Dedifferentiated amniotic fluid mesenchymal stem cell (primary cell): ENCODE results near the gene ASF1A.

Experiments used
- DNase-seq: peaks from one replicate; pipeline ENCODE4 v3.0.0-alpha.2; 2016; ENCODE audit errors: extremely low spot score

Gene ASF1A

DNA sequence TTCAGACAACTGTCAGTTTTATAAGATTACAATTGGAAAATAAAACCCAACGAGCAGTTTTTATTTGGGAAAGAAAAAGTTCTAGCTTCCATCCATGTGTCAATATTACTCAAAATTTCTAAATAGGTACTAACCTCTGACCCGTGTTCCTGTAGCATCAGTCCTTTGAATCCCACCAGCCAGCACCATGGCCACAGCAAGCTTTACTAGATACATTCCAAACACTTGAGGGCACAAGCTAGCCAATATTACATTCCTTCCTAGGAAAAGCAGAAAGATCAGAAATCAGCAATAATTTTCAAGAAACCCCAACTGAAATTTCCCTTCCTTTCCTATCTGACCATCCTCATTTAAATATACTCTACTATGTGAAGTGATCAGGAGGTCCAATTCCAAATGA lies 19.2 kb downstream of the ASF1A start:
- no peak for DNase-seq

DNA sequence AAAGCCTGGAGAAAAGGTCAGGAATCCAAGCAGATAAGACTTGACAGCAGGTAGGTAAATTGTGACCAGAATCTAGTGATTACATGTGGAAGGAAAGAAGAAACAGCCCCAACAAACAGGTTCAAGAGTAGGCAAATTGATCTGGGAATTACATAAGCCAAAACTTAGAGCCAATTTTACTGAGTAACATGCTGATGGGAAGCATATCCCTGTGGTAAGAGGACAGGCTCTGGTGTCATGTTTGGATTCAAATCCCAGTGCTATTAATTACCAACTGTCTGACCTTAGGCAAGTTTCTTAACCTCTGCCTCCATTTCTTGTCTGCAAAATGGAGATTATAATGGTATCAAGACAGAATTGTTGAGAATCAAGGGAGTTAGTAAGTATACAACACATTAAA lies 20.6 kb downstream of the ASF1A start:
- DNase-seq = no peak

DNA sequence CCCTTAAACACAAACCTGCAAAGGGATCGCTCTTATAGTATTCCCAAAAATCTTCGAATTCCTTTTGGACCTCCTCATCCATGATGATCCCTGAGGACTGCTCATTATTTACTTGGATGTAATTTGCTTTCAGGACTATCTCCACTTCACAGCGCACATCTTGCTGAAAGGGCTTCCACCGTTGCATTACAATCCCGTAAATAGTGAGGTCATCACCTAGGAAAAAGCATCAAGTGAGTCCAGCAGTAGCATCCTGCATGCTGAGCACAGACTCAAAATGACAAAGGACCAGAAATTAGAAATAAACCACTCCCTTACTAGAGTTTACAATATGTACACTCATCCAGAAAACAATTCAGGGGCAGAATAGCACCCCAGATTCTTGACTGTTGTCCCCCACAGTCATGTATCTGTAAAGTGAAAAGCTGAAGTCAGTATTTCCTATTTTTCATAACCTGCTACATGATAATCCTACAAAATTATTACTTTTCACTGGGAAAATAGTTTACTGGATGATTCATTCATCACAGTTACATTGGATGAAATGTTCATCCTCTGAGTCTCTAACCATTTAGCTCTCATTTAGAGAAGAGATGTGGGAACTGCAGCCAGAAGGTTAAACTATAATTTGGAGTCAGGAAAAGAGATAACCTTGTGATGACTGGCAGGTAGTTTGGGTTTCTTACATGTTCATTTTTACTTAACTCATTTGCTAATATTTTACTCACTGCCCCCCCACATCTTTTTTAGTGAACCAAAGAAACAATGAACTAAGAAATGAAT lies 23.8 kb downstream of the ASF1A start:
- no peak for DNase-seq

DNA sequence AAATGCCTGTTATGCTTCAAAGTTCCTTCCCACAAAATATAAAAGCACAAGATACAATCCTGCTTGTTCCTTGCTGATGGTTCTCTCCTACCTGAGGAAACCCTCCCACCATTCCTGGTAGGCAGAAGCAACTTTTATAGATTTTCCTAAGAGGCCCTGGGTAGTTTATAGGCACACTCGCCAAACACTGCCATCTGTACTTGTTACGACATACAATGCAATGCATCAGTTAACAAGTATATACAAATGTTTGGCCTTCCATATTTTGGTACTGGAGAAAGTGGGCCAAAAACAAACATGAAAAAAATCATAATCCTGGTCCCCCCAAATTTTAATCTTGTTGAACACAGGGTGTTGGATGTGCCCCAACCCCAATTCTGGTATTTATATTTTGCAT lies 24.4 kb downstream of the ASF1A start:
- no peak for DNase-seq

DNA sequence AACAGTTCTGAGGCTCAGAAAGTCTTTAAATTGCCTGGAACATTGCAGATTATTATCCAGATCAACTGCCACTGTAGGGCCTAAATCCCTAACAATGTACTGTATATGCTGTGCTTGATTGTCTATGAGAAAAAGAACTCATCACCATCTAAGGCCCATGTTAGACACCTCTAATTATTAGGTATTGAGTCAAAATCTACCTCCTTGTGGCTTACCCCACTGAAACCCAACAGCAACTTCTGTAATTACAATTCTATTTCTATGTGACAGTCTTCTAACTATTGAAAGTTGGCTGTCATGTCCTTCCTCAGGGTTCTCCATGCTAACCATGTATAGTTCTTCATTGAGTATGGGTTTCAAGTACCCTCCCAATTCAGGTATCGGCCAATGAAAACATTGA lies 27.1 kb downstream of the ASF1A start:
- no peak for DNase-seq

DNA sequence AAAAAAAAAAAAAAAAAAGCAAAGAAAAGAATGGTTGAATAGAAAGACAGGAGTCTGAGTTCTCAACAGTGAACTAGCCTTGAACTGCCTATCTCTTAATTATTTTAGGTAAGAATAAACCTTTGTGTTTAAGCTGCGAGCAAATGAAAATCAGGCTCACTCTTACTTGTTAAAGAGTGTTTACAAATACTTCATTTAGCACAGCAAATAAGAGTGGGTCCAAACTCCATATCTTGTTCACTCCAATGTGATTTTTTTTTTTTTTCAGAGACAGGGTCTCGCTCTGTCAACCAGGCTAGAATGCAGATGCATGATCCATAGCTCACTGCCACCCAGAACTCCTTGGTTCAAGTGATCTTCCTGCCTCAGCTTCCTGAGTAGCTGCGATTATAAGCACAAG lies 29.1 kb downstream of the ASF1A start:
- DNase-seq = no peak

DNA sequence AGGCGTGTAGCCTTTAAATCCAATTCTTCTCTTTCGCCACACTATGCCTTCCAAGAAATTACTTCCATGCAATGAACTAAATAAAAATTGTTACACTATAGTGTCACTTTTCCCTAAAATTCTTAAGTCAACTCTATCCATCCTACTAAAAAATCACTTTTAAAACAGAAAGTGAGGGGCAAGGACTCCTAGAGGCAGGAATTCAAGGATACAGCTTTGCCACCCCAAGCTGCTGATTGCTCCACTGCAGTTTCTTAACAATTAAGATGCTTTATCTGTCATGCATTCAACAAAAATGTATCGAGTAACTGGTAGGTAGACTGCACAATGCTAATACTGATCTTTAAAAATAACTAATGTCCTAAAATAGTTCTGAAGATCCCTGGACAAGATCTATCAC lies 36.7 kb downstream of the ASF1A start:
- no peak for DNase-seq

DNA sequence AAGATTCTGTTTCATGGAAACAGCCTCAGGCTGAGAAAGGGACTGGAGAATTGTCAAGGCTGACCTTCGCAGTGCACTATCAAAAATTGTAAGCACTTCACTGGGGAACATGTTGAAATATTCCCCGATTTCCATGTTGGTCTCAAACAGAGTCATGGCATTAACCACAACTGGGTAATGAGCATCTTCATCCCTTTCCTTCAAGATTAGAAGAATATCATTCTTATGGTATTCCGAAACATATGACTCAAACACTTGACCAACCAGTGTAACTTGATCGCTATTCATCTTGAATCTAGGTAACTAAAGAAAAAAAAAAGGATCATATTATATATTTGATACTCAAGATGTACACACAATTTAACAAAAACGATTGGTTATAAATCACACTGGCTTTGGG lies 37.5 kb downstream of the ASF1A start:
- no peak for DNase-seq

DNA sequence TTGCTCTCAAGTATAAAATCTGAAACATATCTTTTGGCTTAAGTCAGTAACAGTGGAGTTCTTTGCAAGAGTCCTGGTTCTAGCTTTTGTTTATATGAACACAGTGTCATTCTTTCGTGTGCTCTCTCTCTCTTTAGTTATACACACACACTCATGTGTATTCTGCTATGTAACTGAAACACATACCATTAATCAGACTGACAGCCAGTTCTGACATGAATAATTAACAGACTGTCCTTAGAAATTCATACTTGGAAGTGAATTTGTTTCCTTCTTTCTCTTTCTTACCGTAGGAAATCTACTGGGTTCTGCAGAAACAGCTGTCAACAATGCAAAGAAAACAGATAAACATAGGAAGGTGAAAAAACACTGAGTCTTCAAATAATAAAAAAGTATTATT lies 38.5 kb downstream of the ASF1A start:
- DNase-seq = no peak

DNA sequence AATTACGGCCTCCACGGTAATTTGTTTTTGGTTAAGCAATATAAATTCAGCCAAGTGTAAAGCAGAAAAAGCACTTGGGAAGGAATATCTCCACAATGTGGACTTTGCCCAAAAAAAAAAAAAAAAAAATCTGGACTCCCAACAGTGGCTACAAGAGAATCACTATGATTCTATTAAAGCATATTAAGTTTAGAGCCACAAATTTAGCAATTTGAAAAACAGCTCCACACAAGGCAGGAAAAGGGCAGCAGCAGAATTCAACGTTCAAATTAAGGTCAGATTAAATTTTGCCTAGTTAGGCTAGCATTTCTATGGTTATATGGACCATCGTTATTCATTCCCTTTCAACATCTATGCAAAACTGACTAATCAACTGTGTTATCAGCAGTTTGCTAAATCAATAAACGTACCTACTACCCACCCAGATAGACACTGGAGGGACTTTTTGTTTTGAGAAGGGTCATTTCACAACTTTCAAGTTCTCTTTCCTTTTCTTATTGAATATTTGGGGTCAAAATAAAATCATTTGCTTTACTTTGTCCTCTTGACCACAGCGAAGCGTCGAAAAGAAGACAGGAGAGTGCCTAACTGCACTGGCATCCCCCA lies 40.0 kb downstream of the ASF1A start:
- no peak for DNase-seq

DNA sequence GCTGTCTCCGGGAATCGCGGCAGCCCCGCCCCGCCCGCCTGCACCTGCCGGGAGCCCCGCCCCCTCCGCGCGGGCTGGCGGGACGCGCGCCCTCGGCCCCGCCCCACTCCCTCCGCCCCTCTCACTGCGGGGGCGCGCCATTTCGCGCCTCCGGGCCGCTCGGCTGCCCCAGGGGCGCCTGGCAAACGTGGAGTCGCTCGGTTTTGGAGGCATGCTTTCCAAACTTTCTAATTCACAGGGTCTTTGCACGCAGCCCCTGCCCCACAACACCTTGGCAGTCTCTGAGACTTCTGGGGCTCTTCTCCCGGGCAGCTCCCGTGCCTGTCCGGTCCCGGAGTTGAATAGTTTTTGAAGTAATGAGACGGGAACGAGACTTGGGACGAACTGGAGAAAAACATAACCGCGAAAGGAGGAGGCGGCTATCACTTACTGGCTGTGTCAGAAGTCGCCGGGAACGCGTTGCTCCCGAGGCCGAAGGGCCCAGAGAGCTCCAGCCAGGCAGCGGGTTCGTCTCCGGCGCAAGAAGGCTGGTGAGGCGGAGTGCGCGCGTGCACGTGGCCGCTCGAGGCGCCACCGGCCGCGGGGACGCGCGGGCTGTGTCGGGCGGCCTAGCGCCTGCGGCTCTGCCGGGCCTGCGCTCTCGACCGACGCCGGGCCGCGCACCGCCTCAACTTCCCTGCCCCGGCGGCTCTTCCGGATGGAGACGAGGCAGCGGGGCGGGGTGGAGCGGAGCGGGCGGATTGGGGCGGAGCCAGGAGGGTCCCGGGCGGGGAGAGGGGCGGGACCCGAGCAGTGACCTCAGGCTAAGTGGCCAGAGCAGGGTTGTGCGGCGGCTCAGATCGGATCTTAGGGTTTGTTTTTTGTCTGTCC lies 40.7 kb downstream of the ASF1A start, which contains the start of gene MCM9:
Gene MCM9, minus strand, starts transcription at position 699 of the 870 bp plus-strand sequence. CDS start 3,436 bp downstream, outside the sequence.
- DNase-seq = peak; percentile 74

DNA sequence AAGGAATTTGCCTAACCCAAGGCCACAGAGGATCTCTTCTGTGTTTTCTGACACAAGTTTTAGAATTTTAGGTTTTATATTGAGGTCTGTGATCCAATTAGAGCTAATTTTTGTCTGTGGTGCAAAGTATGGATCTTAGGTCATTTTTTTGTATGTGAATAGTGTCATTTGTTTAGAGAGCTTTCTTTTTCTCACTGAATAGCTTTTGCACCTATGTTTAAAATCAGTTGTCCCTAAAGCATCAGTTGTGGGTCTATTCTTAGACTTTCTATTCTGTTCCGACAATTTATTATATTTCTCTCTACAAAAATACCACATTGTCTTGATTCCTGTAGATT lies 41.3 kb downstream of the ASF1A start:
- no peak for DNase-seq

DNA sequence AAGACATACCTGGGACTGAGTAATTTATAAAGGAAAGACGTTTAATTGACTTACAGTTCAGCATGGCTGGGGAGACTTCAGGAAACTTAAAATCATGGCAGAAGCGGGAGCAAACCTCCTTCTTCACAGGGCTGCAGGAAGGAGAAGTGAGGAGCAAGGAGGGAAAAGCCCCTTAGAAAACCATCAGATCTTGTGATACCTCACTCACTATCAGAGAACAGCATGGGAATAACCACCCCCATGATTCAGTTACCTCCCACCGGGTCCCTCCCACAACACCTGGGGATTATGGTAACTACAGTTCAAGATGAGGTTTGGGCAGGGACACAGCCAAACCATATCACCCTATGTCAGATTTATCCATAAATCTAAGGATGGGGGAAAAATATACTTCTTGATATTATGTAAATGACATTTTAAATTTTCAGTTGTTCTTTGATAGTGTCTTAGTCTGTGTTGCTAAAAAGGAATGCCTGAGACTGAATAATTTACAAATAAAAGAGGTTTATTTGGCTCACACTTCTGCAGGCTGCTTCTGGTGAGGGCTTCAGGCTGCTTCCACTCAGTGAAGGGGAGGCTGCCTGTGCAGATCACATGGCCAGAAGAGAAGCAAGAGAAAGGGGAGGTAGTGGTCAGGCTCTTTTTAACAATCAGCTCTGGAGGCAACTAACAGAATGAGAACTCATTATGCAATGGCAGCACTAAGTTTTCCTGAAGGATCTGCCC lies 42.2 kb downstream of the ASF1A start:
- DNase-seq = no peak

DNA sequence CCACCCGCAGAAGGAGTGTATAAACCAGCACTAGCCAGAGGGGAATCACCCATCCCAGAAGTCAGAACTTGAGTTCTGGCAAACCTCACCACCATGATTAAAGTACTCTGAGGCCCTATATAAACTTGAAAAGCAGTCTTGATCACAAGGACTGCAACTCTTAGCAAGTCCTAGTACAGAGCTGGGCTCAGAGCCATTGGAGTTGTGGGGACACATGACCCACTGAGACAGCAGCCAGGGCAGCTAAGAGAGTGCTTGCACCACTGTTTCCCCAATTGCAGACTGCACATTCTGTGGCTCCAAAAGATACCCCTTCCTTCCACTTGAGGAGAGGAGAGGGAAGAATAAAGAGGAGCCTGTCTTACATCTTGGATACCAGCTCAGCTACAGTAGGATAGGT lies 45.7 kb downstream of the ASF1A start:
- no peak for DNase-seq

DNA sequence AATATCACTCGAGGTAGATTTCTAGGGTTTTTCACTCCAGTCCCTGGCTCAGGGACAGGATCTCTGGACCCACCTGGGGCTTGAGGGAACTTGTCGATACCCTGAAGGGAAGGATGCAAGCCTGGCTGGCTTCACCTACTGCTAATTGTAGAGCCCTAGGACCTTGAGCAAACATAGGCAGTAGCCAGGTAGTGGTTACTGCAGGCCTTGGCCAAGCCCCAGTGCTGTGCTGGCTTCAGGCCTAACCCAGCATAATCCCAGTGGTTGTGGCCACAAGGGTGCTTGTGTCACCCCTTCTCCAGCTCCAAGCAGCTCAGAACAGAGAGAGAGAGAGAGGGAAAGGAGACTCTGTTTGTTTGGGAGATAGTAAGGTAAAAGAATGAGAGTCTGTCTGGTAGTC lies 46.8 kb downstream of the ASF1A start:
- DNase-seq = no peak

DNA sequence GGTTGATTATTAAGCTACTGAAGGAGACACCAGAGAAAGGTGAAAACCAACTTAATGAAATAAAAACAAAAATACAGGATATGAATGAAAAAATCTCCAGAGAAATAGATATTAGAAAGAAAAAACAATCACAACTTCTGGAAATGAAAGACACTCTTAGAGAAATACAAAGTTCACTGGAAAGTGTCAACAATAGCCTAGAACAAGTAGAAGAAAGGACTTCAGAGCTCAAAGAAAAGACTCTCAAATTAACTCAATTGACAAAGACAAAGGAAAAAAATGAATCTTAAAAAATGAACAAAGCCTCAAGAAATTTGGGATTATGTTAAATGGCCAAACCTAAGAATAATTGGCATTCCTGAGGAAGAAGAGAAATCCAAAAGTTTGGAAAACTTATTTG lies 51.3 kb downstream of the ASF1A start:
- no peak for DNase-seq

DNA sequence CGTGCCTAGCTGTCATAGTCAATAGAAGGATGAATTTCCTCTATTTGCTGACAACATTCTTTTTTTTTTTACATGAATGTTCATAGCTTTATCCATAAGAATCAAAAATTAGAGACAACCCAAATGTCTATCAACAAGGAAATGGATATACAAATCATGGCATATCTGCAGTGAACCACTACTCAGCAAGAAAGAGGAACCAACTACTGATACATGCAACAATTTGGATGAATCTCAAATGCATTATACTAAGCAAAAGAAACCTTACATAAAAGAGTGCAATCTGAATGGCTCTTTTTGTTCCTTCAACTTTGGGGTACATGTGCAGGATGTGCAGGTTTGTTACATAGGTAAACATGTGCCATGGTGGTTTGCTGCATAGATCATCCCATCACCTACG lies 58.7 kb downstream of the ASF1A start:
- DNase-seq = no peak

DNA sequence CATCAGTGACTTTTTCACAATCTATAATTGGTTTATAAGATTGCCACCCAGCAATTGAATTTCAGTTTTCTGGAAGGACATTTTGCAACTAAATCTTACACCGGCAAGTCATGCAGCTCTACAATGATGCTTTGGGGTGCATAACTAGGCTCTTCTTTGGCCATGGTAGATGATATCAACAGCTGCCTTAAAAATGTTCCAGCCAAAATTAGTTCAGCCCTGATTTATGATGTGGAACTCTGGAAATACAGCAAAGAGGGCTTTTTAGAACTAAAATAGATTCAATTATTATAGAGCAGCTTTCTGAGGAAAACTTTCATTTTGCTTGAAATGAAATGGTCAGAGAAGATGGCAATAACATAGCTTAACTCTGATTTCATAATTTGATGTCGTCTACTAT lies 59.4 kb downstream of the ASF1A start:
- no peak for DNase-seq
